HepG2 (cell line): Measurements from ENCODE around the gene CAPN9. TPM values are rescaled to one million over a fixed set of nuclear protein-coding genes. Genes with fewer than 3 reads are reported as not detected.

ENCODE experiments used
- ATF1 ChIP-seq: IDR thresholded peaks from 2 replicates; pipeline ENCODE4 v1.6.1; 2016; ENCODE audit warnings: mild to moderate bottlenecking, control low read depth
- BCLAF1 ChIP-seq: fragments of 450-650 bp; IDR thresholded peaks from 2 replicates; pipeline ENCODE4 v1.6.1; 2017; ENCODE audit warnings: mild to moderate bottlenecking
- CENPT ChIP-seq: sonication (generic); formaldehyde crosslinking; IDR thresholded peaks from 2 replicates; pipeline ENCODE4 v1.8.0; 2022; ENCODE audit warnings: low read depth, mild to moderate bottlenecking, moderate library complexity, missing genetic modification reagents
- DZIP1 ChIP-seq: sonication (generic); formaldehyde crosslinking; IDR thresholded peaks from 2 replicates; pipeline ENCODE4 v1.5.0; 2020; ENCODE audit warnings: mild to moderate bottlenecking, missing genetic modification reagents
- HOXA5 ChIP-seq: sonication (generic); formaldehyde crosslinking; IDR thresholded peaks from 2 replicates; pipeline ENCODE4 v1.4.0; 2020; ENCODE audit warnings: missing genetic modification reagents
- RXRB ChIP-seq: IDR thresholded peaks from 2 replicates; pipeline ENCODE4 v1.6.1; 2016; ENCODE audit warnings: borderline replicate concordance, missing genetic modification reagents, missing compliant biosample characterization
- SUZ12 ChIP-seq: fragments of 150-350 bp; IDR thresholded peaks from 2 replicates; pipeline ENCODE4 v1.6.1; 2014; ENCODE audit warnings: low read depth, low read length
- ZFP1 ChIP-seq: IDR thresholded peaks from 2 replicates; pipeline ENCODE4 v1.6.1; 2016
- ZNF207 ChIP-seq: fragments of 450-650 bp; IDR thresholded peaks from 2 replicates; pipeline ENCODE4 v1.6.1; 2016; ENCODE audit warnings: antibody characterized with exemption, borderline replicate concordance
- ZNF282 ChIP-seq: fragments of 450-650 bp; IDR thresholded peaks from 2 replicates; pipeline ENCODE4 v1.6.1; 2018; ENCODE audit not compliant: partially characterized antibody
- ZNF329 ChIP-seq: sonication (generic); formaldehyde crosslinking; IDR thresholded peaks from 2 replicates; pipeline ENCODE4 v1.9.0; 2021; ENCODE audit warnings: low read depth, mild to moderate bottlenecking, missing genetic modification reagents
- ZNF496 ChIP-seq: sonication (generic); formaldehyde crosslinking; IDR thresholded peaks from 2 replicates; pipeline ENCODE4 v1.8.1; 2023; ENCODE audit warnings: mild to moderate bottlenecking, moderate library complexity, missing genetic modification reagents; ENCODE audit not compliant: insufficient replicate concordance
- ZNF678 ChIP-seq: sonication (generic); formaldehyde crosslinking; IDR thresholded peaks from 2 replicates; pipeline ENCODE4 v1.4.0; 2020; ENCODE audit warnings: mild to moderate bottlenecking, missing genetic modification reagents
- ZNF724P ChIP-seq: sonication (generic); formaldehyde crosslinking; IDR thresholded peaks from 2 replicates; pipeline ENCODE4 v1.8.0; 2022; ENCODE audit warnings: missing genetic modification reagents, borderline replicate concordance
- ZNF746 ChIP-seq: sonication (generic); formaldehyde crosslinking; IDR thresholded peaks from 2 replicates; pipeline ENCODE4 v1.8.0; 2022; ENCODE audit warnings: mild to moderate bottlenecking, missing genetic modification reagents
- ZNF777 ChIP-seq: sonication (generic); formaldehyde crosslinking; IDR thresholded peaks from 2 replicates; pipeline ENCODE4 v1.4.0; 2020; ENCODE audit warnings: missing genetic modification reagents
- polyA plus RNA-seq, 8 experiments: library from polyadenylated mRNA; depleted of rRNA in 3 of 8; stranded (reverse) in 7 of 8; unstranded in 1 of 8; fragments of >200 nt; fragmentation: Illumina TruSeq in 4 of 8; extraction: Trizol in 4 of 8; gene quantifications; 2 replicates each; pipeline versions ENCODE4 v1.2.1 to v1.2.3, GENCODE V29; 2011 to 2016; ENCODE audit warnings: low read depth in 4 of 8, missing spikeins in 1 of 8, mixed read lengths in 1 of 8; ENCODE audit not compliant: insufficient read depth in 1 of 8
- total RNA-seq, 5 experiments: library from RNA; depleted of rRNA; stranded (reverse); fragments of >200 nt; fragmentation: Illumina TruSeq; extraction: Trizol; gene quantifications; 2 replicates each; pipeline ENCODE4 v1.2.3, GENCODE V29; 2016; ENCODE audit warnings: low read depth in 1 of 5

Gene CAPN9
- total and polyA plus RNA-seq, 2 of the 13 experiments (the other 11 are each of a cell fraction or from before 2014, with no cell fraction given): 0.04 to 0.31 TPM

DNA sequence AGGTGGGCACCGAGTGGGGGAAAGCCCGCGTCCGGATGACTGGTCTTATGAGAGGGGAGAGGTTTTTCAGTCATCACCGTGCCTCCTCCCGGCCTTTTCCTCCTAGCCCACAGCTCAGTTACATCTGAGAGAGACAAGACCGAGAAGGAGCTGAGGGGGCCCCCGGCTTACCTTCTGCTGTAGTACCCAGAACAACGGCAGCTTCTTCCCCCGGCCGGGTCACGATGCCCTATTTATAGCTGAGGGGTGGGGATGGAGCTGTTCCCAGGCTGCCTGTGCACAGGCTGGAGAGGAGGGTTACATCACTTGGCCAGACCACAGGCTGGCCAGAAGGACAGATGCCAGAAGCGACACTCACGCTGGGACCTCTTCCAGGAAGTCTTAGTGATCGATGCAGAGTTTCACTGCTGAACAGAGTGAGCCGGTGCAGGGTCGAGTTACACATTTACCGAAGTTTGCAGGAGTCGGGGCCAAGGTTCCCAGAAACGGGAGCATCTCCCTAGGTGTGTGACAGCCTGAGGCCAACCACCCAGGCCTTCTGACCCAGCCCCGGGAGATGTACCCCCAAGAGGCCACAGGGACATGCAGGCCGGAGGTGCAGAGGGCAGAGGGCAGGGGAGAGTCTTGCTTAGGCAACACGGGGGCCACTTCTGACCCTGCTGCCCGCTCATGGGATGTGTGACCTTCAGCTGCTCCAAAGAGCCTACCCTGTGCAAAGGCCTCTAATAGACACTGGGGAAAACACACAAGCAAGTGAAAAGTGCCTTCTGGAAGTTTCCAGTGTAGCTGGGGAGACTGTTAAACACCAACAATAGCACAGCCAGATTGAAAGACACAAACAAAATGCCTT, 33.0 kb upstream of the CAPN9 start, which contains the start of gene AGT (continued):
- TF ChIP-seq ZNF678 (0 out of 2 replicates have a peak, but pooled peaks have one; percentile 74), ATF1 (CRISPR knock-in tag) (peak; percentile 36; the same call in 1 of the 2 replicates), ZNF282 (no peak), RXRB (CRISPR knock-in tag) (peak; percentile 98), CENPT (CRISPR knock-in tag) (no peak), ZNF746 (CRISPR knock-in tag) (peak; percentile 95), DZIP1 (CRISPR knock-in tag) (0 out of 2 replicates have a peak, but pooled peaks have one; percentile 51), ZNF777 (peak; percentile 49; the same call in 1 of the 2 replicates), SUZ12 (no peak), ZNF329 (CRISPR knock-in tag) (peak; percentile 66), ZNF207 (no peak), HOXA5 (CRISPR knock-in tag) (peak; percentile 89), ZFP1 (CRISPR knock-in tag) (no peak), ZNF496 (no peak), BCLAF1 (no peak), ZNF724P (CRISPR knock-in tag) (peak; percentile 86)
